Endodermal cell (in vitro differentiated cells): ENCODE measurements around the gene TBCK. TPM values are rescaled to one million over a fixed set of nuclear protein-coding genes. Genes with fewer than 3 reads are reported as not detected.

Experiments used
- DNase-seq: peaks from one replicate; pipeline ENCODE4 v3.0.0-alpha.2; 2017
- H3K27ac ChIP-seq: 2 replicates; pipeline ENCODE4 v1.5.1; 2013; ENCODE audit warnings: mild to moderate bottlenecking, low read depth, low read length, moderate library complexity
- H3K27me3 ChIP-seq: 2 replicates; pipeline ENCODE4 v1.6.1; 2013; ENCODE audit warnings: mild to moderate bottlenecking, low read length, moderate library complexity; ENCODE audit not compliant: insufficient read depth, control insufficient read depth, poor library complexity, severe bottlenecking
- H3K36me3 ChIP-seq: 2 replicates; pipeline ENCODE4 v1.7.0; 2013; ENCODE audit warnings: mild to moderate bottlenecking, low read length, moderate library complexity; ENCODE audit not compliant: control insufficient read depth, insufficient read depth
- H3K4me1 ChIP-seq: one replicate; pipeline ENCODE4 v1.7.0; 2013; ENCODE audit warnings: low read length; ENCODE audit not compliant: control insufficient read depth, insufficient read depth
- H3K4me3 ChIP-seq: 2 replicates; pipeline ENCODE4 v1.5.1; 2013; ENCODE audit warnings: mild to moderate bottlenecking, low read length, moderate library complexity
- H3K9ac ChIP-seq: 2 replicates; pipeline ENCODE4 v1.6.1; 2013; ENCODE audit warnings: mild to moderate bottlenecking, low read length, moderate library complexity; ENCODE audit not compliant: poor library complexity, severe bottlenecking; ENCODE audit errors: extremely low read depth
- H3K9me3 ChIP-seq: 2 replicates; pipeline ENCODE4 v1.6.1; 2013; ENCODE audit warnings: mild to moderate bottlenecking, low read length, moderate library complexity; ENCODE audit not compliant: control insufficient read depth
- H3K27ac Mint-ChIP-seq: 2 replicates; pipeline ENCODE4 v1.8.0; 2020; ENCODE audit warnings: mixed read lengths
- H3K27me3 Mint-ChIP-seq: 2 replicates; pipeline ENCODE4 v1.8.0; 2021; ENCODE audit warnings: mild to moderate bottlenecking, mixed read lengths; ENCODE audit not compliant: insufficient read depth
- H3K36me3 Mint-ChIP-seq: 2 replicates; pipeline ENCODE4 v1.8.0; 2020; ENCODE audit warnings: low read depth, mixed read lengths
- H3K4me1 Mint-ChIP-seq: 2 replicates; pipeline ENCODE4 v1.8.0; 2020; ENCODE audit warnings: mixed read lengths
- H3K4me3 Mint-ChIP-seq: 2 replicates; pipeline ENCODE4 v1.8.0; 2020; ENCODE audit warnings: mild to moderate bottlenecking, moderate library complexity, mixed read lengths
- H3K9me3 Mint-ChIP-seq: 2 replicates; pipeline ENCODE4 v1.8.0; 2020; ENCODE audit warnings: mild to moderate bottlenecking, mixed read lengths
- CTCF ChIP-seq: fragments of 200-600 bp; sonication (generic); conservative IDR thresholded peaks from 2 replicates; pipeline ENCODE4 v1.5.0; 2021; ENCODE audit warnings: antibody characterized with exemption, mild to moderate bottlenecking
- WGBS, 2 experiments: methylation state at CpG; one replicate each; pipeline versions ENCODE4 v1.1.5 to v1.1.7; 2013; ENCODE audit warnings: missing lambda C conversion rate in 2 of 2, mixed read lengths in 1 of 2; ENCODE audit not compliant: insufficient coverage in 1 of 2, insufficient read length in 1 of 2; 5-methylcytosine and 5-hydroxymethylcytosine counted together
- total RNA-seq, 2 donors: library from RNA; stranded (reverse); fragmentation: NEBNext Ultra II Directional in 1 of 2; extraction: Animal tissue kit (Norgen Biotek cat#: 25700) in 1 of 2; gene quantifications; 2 replicates in 1 of 2; 3 replicates in 1 of 2; pipeline ENCODE4 v1.2.1, GENCODE V29; 2021

TBCK gene
- total RNA-seq, 2 donors from 2014 or later = 48.3 to 52.9 TPM

GRCh38 chr4:106246441-106246840 is 69.6 kb downstream of the TBCK start:
- WGBS, 2 experiments = 89% methylated on average over 1 of the region's 1 CpG; no CpG with 5 or more reads in 1 of the 2 experiments

GRCh38 chr4:106245176-106245575 is 70.8 kb downstream of the TBCK start:
- Mint-ChIP-seq H3K27me3 (no peaks in the 10 kb centered on the region), H3K4me3 (no peak overlapping the region), H3K4me1 (peaks cover 3% of the 10 kb centered on the region), H3K27ac (no peak overlapping the region), H3K9me3 (no peaks in the 10 kb centered on the region), H3K36me3 (peaks cover 25% of the 10 kb centered on the region)
- TF ChIP-seq CTCF = no peak
- WGBS, 2 experiments = 82 to 97% methylated on average over 2 of the region's 2 CpGs
- no peak overlapping the region for H3K27ac ChIP-seq
- H3K27me3 ChIP-seq = no peaks in the 10 kb centered on the region
- no peak overlapping the region for H3K9ac ChIP-seq
- H3K36me3 ChIP-seq = peaks cover 29% of the 10 kb centered on the region
- H3K9me3 ChIP-seq = no peaks in the 10 kb centered on the region
- H3K4me3 ChIP-seq = no peak overlapping the region
- no peak for DNase-seq
- H3K4me1 ChIP-seq = no peaks in the 10 kb centered on the region

More at GRCh38 chr4:106246441-106246840, 69.6 kb downstream of the TBCK start:
- Mint-ChIP-seq H3K27ac (no peak overlapping the region), H3K4me1 (peaks cover 3% of the 10 kb centered on the region), H3K27me3 (no peaks in the 10 kb centered on the region), H3K36me3 (peaks cover 25% of the 10 kb centered on the region), H3K4me3 (no peak overlapping the region), H3K9me3 (no peaks in the 10 kb centered on the region)
- H3K9me3 ChIP-seq = no peaks in the 10 kb centered on the region
- no peak overlapping the region for H3K27ac ChIP-seq
- no peak for TF ChIP-seq CTCF
- no peak overlapping the region for H3K9ac ChIP-seq
- no peaks in the 10 kb centered on the region for H3K4me1 ChIP-seq
- no peaks in the 10 kb centered on the region for H3K27me3 ChIP-seq
- H3K36me3 ChIP-seq = peaks cover 38% of the 10 kb centered on the region
- no peak for DNase-seq
- H3K4me3 ChIP-seq = no peak overlapping the region

GRCh38 chr4:106240699-106241098 is 75.3 kb downstream of the TBCK start:
- 100% methylated on average over 1 of the region's 1 CpG; no CpG with 5 or more reads in 1 of the 2 experiments for whole genome bisulfite sequencing, 2 experiments
- no peak for DNase-seq
- no peaks in the 10 kb centered on the region for H3K9me3 Mint-ChIP-seq
- no peaks in the 10 kb centered on the region for H3K4me1 ChIP-seq
- peaks cover 11% of the 10 kb centered on the region for H3K36me3 ChIP-seq
- H3K27me3 Mint-ChIP-seq = no peaks in the 10 kb centered on the region
- H3K36me3 Mint-ChIP-seq = peaks cover 16% of the 10 kb centered on the region
- H3K27ac Mint-ChIP-seq = no peak overlapping the region
- H3K27me3 ChIP-seq = no peaks in the 10 kb centered on the region
- no peak overlapping the region for H3K9ac ChIP-seq
- H3K4me3 ChIP-seq = no peak overlapping the region
- no peak overlapping the region for H3K4me3 Mint-ChIP-seq
- peaks cover 2% of the 10 kb centered on the region for H3K4me1 Mint-ChIP-seq
- no peaks in the 10 kb centered on the region for H3K9me3 ChIP-seq
- TF ChIP-seq CTCF = no peak
- no peak overlapping the region for H3K27ac ChIP-seq
